Measurements from ENCODE around the gene OSBPL7.

- no peak for TF ChIP-seq POLR2AphosphoS5 (IDR thresholded peaks at IDR 0.05; ENCODE audit: insufficient read depth, low read depth, low read length)
- TF ChIP-seq CTCF (IDR thresholded peaks at IDR 0.05; ENCODE audit: extremely low read depth in 1 of 2, insufficient read depth in 1 of 2, low read depth in 1 of 2, low read length in 2 of 2), result no peak
- TF ChIP-seq FOS (IDR thresholded peaks at IDR 0.05; ENCODE audit: borderline replicate concordance, insufficient read depth, low read length), result no peak
- no peak for TF ChIP-seq EZH2 (IDR thresholded peaks at IDR 0.05; ENCODE audit: borderline replicate concordance, low read depth, low read length, severe bottlenecking)
- TF ChIP-seq JUN (IDR thresholded peaks at IDR 0.05; ENCODE audit: borderline replicate concordance, insufficient read depth, insufficient read length, low read depth), result no peak
- no peak for TF ChIP-seq POLR2A (IDR thresholded peaks at IDR 0.05; ENCODE audit: low read depth, low read length)
- no peak for TF ChIP-seq MAX (IDR thresholded peaks at IDR 0.05; ENCODE audit: insufficient read depth, insufficient read length)
- no peak for TF ChIP-seq MYC (IDR thresholded peaks at IDR 0.05; ENCODE audit: low read depth, low read length)
Observed at GRCh38 chr17:47821031-47821423, 567 bp downstream of the OSBPL7 start.
